ENCODE data around the gene OR14J1.
A peak's percentile ranks its signal among the peaks of the same experiment; 100 is the strongest.
"Not testable (repeated sequence)": the region's sequence is repeated elsewhere in the genome, so short reads cannot be mapped to it uniquely, and the experiment has no call there.

OR14J1 gene, protein sequence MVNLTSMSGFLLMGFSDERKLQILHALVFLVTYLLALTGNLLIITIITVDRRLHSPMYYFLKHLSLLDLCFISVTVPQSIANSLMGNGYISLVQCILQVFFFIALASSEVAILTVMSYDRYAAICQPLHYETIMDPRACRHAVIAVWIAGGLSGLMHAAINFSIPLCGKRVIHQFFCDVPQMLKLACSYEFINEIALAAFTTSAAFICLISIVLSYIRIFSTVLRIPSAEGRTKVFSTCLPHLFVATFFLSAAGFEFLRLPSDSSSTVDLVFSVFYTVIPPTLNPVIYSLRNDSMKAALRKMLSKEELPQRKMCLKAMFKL

DNA sequence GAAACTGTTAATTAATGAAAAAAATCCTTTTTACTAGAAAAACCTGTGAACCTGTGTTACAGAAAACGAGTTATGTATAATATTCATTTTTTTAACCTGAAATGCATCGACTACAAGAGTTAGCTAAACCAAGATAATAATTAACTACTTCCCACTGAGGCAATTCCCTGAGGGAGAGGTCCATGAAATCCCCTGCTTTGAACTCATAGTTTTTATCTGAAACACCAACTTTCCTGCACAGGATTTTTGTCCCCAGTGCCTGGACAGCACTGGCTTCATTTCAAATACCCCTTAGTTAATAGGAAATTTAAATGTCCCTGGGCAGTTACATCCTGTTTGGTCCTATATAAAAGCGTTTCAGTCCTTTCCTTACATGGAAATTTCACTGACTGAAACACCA lies at the start of gene OR14J1:
Gene OR14J1 (plus strand): TSS at position 386 of the 400 bp plus-strand sequence. CDS start 4,989 bp downstream, outside the sequence.
- no peak within 1 kb of the TSS for H3K27ac ChIP-seq
- no peak for DNase-seq (ENCODE audit: low read depth, low spot score)

DNA sequence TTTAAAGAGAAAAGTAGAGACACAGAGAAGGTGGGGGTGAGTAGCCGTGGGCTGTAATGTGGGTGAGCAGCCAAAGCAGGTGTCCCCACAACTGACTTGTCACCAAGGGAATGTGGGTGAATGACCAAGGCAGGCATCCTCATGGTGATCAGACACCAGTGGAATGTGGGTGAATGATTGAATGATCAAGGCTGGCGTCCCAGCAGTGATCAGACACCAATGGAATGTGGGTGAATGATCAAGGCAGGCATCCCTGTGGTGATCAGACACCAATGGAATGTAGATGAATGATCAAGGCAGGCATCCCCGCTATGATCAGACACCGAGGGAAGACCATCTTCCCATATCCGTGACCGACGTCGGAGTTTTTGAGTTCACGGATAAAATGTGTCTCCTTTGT lies 49.8 kb upstream of the OR14J1 start:
- no peak for DNase-seq (ENCODE audit: low read depth, low spot score)
- H3K27ac ChIP-seq = no peak overlapping the region

DNA sequence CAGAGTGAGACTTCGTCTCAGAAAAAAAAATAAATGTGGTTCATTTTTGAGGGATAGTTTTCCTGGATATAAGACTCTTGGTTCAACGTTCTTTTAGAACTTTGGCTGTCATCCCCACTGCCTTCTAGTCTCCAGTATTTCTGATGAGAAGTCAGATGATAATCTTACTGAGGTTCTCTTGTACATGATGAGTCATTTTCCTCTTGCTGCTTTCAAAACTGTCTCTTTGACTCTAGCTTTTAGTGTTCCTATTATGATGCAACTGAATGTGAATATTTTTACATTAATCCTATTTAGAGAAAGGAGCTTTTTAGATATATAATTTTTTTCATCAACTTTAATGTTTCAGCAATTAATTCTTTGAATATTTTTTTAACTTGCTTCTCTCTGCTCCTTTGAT lies 46.0 kb upstream of the OR14J1 start:
- H3K27ac ChIP-seq = no peak overlapping the region
- no peak for DNase-seq (ENCODE audit: low read depth, low spot score)

DNA sequence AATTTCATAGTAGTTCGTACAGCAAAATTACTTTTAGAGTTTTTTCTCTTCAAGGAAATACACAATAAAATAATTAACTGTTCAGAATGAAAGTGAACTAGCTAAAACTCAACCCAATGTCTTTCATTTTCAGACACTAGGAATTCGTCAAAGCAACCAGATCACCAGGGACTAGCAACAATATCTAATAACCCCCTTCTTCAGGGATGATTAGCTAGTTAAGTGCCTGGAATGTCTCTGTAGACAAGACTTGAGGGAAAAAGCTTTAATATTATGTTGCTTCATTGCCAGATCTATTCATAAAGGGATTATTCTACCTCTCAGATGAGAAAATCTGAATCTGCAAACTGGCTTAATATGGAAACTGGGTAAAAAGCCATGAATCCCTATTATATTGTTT lies 41.8 kb upstream of the OR14J1 start:
- no peak for DNase-seq (ENCODE audit: low read depth, low spot score)

DNA sequence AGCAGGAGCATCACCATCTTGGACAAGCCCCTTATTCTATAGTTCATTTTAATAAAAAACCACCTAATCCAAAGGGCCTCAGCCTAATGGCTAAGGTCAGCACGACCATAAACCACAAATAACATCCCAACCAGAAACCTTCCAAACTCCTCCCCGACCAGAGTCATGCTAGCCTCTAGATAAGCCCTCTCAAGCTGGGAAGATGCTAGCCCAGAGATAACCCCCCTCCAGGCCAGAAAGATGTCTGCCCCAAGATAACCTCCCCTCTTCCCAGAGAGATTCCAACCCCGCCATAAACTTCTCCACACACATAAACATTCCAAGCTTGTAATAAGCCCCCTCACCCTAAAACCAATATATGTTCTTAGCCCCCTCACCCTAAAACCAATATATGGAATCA lies 38.5 kb upstream of the OR14J1 start:
- no peak overlapping the region for H3K27ac ChIP-seq

More for the DNA sequence above, 41.8 kb upstream of the OR14J1 start:
- H3K27ac ChIP-seq = no peak overlapping the region

DNA sequence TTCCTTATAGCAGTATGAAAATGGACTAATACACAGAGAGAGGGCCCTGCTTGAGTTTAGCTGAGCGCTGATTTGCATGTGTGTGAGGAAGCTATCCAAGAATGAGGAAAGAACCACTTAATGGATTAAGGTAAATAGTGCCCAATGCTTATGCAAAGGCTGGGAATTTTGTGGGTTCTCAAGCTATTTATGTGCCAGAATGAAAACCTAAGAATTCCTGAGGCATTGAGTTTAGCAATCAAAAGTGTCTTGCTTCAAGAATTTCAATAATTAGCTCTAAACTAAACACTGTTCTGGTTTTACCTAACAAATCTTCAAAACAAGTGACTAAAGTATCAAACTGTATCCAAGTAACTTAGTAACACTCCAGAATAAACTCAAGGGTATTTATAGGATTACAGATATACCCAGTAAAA lies 7.0 kb upstream of the OR14J1 start:
- peak; percentile 26 for DNase-seq (ENCODE audit: low read depth, low spot score)
- H3K27ac ChIP-seq = peak overlapping the region; percentile 41

More for the DNA sequence above, 38.5 kb upstream of the OR14J1 start:
- no peak for DNase-seq (ENCODE audit: low read depth, low spot score)

DNA sequence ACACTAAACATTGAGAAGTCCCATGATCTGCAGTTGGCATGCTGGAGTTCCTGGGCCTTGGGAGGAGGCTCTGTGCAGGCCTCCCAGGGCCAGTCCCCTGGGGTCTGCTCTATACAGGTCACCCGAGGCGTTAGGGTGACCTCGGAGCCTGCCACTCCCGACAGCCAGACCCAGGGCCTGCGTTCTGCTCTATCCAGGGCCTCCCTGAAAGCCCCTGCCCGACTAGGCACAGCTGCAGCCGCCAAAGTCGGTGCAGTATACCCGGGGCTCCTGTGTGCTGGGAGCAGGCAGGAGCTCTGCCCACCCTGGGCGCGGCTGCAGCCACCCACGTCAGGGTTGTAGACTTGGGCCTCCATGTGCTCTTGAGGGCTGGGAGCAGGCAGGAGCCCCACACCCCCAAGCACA lies 6.3 kb upstream of the OR14J1 start:
- peak overlapping the region; percentile 41 for H3K27ac ChIP-seq
- no peak for DNase-seq (ENCODE audit: low read depth, low spot score)

DNA sequence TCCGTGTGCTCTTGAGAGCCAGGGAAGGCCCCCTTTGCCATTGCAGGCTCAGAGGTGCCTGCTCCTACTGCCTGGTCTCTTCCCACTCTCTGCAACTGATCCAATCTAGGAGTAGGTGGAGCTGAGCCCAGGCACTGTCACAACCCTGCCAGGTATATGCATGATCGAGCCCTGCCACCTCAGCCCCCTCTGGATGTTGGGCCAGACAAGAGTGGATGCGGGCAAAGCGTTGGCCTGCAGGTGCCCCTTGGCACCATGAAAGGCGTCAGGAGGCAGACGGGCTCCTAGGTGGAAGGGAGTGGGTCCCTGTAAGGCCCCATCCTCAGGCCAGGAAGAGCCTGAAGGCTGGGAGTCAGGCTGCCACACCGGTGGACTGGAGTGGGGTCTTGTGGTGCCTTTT lies 5.9 kb upstream of the OR14J1 start:
- no peak for DNase-seq (ENCODE audit: low read depth, low spot score)

DNA sequence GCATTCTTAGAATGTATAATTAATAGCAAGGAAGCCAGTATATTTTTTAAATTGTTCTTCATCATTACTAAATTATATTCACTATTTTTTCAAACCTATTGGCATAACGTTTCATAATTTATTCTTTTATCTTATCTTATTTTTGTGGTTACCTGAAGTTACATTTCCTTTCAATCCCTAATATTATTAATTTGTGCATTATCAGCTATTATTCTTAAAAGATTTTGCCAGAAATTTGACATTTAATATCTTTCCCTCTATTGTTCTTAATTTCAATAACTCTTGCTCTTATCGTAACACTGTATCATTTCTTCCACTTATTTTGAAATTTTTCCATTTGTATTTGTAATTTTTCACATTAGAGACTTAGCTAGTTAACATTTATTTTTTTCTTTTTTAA lies 18.4 kb downstream of the OR14J1 start:
- no peak overlapping the region for H3K27ac ChIP-seq
- DNase-seq (ENCODE audit: low read depth, low spot score) = no peak

More for the DNA sequence above, 5.9 kb upstream of the OR14J1 start:
- H3K27ac ChIP-seq = no peak overlapping the region

DNA sequence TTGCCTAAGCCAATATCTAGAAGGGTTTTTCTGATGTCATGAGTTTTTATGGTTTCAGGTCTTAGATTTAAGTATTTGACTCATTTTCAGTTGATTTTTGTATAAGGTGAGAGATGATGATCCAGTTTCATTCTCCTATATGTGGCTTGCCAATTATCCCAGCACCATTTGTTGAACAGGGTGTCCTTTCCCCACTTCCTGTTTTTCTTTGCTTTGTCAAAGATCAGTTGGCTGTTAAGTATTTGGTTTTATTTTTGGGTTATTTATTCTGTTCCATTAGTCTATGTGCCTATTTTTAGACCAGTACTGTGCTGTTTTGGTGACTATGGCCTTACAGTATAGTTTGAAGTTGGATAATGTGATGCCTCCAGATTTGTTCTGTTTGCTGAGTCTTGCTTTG lies 21.8 kb downstream of the OR14J1 start:
- H3K27ac ChIP-seq; DNase-seq (ENCODE audit: low read depth, low spot score): not testable (repeated sequence)

DNA sequence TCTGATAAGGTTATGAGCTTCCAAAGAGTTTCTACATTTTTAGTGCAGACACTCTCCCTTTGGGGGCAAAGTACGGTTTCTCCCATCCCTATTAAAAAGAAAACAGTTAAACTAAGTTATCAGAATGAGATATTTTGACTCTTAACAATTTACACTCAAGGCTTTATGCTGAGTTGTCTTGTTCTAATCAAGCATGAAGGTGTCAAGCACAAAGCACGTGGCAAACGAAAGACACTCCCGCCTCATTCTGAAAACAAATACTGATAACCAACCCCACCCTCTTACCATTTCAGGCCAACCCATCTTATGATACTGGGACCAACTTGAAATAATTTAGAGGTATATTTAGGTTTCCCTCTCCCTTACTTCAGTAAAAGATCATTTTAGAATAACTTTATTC lies 24.3 kb downstream of the OR14J1 start:
- DNase-seq (ENCODE audit: low read depth, low spot score) = no peak
- H3K27ac ChIP-seq = no peak overlapping the region

DNA sequence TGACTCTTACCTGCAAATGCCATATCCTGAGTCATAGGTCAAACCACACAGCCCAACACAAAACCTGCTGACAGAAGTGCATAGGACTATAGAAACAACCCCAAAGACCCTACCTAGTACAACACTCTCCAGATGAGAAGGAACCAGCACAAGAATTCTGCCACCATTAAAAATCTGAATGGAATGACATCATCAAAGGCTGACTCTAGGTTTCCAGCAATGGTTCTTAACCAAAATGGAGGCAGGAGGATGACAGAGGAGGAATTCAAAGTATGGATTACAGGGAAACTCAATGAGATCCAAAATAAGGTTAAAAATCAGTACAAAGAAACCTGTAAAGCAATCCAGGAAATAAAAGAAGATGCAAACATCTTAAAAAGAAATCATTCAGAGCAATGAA lies 31.2 kb downstream of the OR14J1 start:
- DNase-seq (ENCODE audit: low read depth, low spot score) = no peak
- H3K27ac ChIP-seq = no peak overlapping the region

DNA sequence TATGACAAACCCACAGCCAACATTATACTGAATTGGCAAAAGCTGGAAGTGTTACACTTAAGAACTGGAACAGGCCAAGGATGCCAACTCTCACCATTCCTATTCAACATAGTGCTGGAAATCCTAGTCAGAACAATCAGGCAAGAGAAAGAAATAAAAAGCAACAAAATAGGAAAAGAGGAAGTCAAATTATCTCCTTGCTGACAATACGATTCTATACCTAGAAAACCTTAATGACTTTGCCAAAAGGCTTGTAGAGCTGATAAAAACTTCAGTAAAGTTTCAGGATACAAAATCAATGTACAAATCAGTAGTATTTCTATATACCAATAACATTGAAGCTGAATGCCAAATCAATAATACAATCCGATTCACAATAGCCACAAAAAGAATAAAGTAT lies 34.8 kb downstream of the OR14J1 start:
- no peak overlapping the region for H3K27ac ChIP-seq
- DNase-seq (ENCODE audit: low read depth, low spot score) = no peak

DNA sequence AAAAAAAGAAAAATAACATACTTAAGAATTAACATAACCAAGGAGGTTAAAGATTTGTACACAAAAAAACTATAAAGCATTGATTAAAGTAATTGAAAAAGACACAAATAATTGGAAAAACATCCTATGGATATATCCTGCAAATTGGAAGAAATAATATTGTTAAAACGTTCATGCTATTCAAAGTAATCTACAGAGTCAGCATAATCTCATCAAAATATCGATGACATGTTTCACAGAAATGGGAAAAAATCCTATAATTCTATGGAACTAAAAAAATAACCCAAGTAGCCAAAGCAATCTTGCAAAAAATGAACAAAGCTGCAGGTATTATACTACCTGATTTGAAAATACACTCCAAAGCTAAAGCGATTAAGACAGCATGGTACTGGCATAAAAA lies 43.9 kb downstream of the OR14J1 start:
- DNase-seq (ENCODE audit: low read depth, low spot score) = no peak
- no peak overlapping the region for H3K27ac ChIP-seq

DNA sequence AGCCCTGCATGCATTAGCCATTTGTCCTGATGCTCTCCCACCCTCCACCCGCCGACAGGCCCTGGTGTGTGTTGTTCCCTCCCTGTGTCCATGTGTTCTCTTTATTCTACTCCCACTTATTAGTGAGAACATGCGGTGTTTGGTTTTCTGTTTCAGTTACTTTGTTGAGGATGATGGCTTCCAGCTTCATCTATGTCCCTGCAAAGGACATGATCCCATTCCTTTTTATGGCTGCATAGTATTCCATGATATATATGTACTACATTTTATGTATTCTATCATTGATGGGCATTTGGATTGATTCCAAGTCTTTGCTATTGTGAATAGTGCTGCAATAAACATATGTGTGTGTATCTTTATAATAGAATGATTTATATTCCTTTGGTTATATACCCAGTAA lies 47.8 kb downstream of the OR14J1 start:
- H3K27ac ChIP-seq; DNase-seq (ENCODE audit: low read depth, low spot score): not testable (repeated sequence)

DNA sequence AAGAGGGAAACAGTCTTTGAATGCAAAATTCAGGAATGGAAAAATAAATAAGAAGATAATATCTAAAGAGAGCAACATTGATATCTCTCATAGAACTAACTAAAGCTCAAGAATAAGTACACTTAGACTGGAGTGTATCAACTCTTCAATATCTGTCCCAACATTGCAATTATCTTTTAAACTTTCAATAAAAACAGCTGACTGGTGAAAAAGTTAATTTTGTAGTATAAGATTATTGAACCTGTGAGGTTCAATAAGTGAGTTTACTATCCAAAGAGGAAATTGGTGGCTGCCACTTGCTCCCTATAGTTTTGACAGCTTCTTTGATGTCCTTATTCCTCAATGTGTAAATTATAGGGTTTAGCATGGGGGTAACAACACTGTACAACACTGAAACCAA lies 53.5 kb downstream of the OR14J1 start:
- H3K27ac ChIP-seq = no peak overlapping the region
- no peak for DNase-seq (ENCODE audit: low read depth, low spot score)

DNA sequence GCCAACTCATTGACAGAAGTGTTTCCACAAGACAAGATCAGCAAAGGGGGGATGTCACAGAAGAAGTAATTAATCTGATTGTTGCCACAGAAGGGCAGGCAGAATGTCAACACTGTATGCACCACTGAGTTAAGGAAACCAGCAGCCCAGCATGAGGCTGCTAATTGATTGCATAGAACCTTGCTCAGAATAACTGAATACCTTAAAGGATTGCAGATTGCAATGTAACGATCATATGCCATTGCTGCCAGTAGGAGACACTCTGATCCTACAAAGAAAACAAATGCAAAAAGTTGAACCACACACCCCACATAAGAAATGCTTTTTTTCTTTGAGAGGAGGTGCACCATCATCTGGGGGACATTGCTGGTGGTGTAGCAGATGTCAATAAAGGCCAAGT lies 54.1 kb downstream of the OR14J1 start:
- DNase-seq (ENCODE audit: low read depth, low spot score) = no peak
- H3K27ac ChIP-seq = no peak overlapping the region
